Effector memory CD8-positive, alpha-beta T cell (primary cell): ENCODE data around the gene FUCA1.

Experiments
- ATAC-seq: fragments of 150-1000 bp; cut with Tn5 transposase; replicated peaks from 2 replicates; pipeline ENCODE4 v1.10.0; 2021; ENCODE audit warnings: mild to moderate bottlenecking, moderate library complexity
- DNase-seq, 3 experiments: peaks; one replicate each; pipeline ENCODE4 v3.0.0; 2021
- H3K27ac Mint-ChIP-seq, 2 donors: one replicate each; pipeline ENCODE4 v1.8.0; 2022; ENCODE audit warnings: mild to moderate bottlenecking in 2 of 2, mixed read lengths in 2 of 2, moderate library complexity in 2 of 2
- H3K27me3 Mint-ChIP-seq, 2 donors: one replicate each; pipeline ENCODE4 v1.8.0; 2022; ENCODE audit warnings: mixed read lengths in 2 of 2
- H3K36me3 Mint-ChIP-seq: one replicate; pipeline ENCODE4 v1.8.0; 2022; ENCODE audit warnings: mild to moderate bottlenecking, moderate library complexity, mixed read lengths; ENCODE audit not compliant: insufficient read depth
- H3K4me1 Mint-ChIP-seq, 2 donors: one replicate each; pipeline ENCODE4 v1.8.0; 2022; ENCODE audit warnings: low read depth in 2 of 2, mixed read lengths in 2 of 2
- H3K4me3 Mint-ChIP-seq, 2 donors: one replicate each; pipeline ENCODE4 v1.8.0; 2022; ENCODE audit warnings: mild to moderate bottlenecking in 2 of 2, mixed read lengths in 2 of 2, moderate library complexity in 2 of 2
- H3K9me3 Mint-ChIP-seq, 2 donors: one replicate each; pipeline ENCODE4 v1.8.0; 2022; ENCODE audit warnings: mixed read lengths in 2 of 2
- total RNA-seq, 9 experiments: gene quantifications; one replicate each; lab custom pipeline; 2026; lab: John Stamatoyannopoulos, UW

Gene FUCA1
- total RNA-seq: 5.4 to 21.2 (median 16.5) reads per million in 9 experiments

DNA sequence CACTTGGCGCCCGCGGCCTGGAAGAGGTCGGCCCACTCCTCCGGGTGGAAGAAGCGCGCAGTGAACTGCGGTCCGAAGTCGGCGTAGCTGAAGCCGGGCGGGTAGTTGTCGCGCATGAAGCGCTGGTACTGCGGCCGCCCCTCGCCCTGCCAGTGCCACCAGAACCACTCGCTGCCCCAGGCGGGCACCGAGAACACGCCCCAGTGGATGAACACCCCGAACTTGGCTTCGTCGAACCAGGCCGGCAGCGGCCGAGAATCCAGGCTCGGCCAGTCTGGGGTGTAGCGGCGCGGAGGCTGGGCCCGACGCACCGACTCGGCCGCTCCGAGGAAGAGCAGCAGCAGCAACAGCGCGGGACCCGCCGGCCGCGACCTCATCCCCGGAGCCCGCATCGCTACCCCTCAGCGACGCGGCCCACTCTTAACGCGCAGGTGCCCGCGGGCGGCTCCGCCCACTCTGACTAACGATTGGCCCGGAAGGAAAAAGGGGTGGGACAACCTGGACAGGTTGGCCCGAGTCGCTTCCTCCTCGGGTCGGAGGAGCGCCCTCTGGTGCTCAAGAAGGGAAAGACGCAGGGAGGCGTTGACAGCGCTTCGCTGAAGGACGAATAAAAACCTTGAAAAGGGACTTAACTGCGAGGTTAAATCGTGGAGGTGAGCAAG lies at the start of gene FUCA1:
TSS of gene FUCA1 (minus strand) at position 396 of the 662 bp plus-strand sequence. CDS start at position 392, 4 bp downstream.
- H3K27ac Mint-ChIP-seq: peak within 1 kb of the TSS; percentile 62 to 79
- no peaks in the 10 kb centered on the region for H3K9me3 Mint-ChIP-seq
- ATAC-seq (peak; percentile 98), DNase-seq (peak; percentile 94 to 95 (median 94))
- peaks cover 22 to 23% of the 10 kb centered on the region in 2 donors for H3K4me1 Mint-ChIP-seq
- peak within 1 kb of the TSS; percentile 81 to 82 for H3K4me3 Mint-ChIP-seq
- peaks cover 0 to 9% of the 10 kb centered on the region in 2 donors for H3K27me3 Mint-ChIP-seq
- peaks cover 27% of the 10 kb centered on the region for H3K36me3 Mint-ChIP-seq

DNA sequence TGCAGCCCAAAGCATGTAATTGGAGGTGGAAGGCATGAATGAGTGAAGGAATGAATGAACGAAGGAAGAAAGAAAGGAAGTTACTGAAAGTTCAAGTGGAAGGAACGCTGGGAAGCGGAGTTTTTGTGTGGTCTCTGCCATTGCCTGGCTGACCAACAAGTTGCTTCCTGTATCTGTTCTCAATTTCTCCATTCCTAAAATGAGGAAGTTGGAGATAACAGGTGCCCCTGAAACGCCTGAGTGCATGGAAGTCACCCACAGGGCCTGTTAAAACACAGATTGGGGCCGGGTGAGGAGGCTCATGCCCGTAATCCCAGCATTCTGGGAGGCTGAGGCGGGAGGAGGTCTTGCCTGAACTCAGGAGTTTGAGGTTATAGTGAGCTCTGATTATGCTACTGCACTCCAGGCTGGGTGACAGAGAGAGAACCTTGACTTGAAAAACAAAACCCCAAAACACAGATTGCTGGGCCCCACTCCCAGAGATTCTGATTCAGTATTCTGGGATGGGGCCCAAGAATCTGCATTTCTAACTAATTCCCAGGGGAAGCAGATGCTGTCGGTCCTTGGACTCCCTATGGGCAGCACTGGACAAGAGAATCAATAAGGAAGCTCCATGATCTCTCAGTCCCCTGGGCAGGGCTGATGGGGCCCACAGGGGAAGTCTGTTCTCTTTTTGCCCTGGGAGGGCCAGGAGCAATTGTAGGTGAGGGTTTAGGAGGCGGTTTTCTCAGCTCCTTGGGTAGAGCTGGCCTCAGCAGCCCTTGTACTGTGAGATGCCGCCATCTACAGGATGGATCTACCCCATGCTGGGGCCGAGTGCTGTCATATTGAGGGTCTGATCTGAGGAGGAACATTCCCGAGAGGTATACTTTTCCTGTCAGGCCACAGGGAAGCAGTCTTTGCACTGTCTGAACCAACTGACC lies 48.4 kb upstream of the FUCA1 start:
- H3K4me3 Mint-ChIP-seq: no peak overlapping the region
- peak; percentile 48 to 68 (median 51) for DNase-seq
- ATAC-seq: peak; percentile 89
- H3K9me3 Mint-ChIP-seq: no peaks in the 10 kb centered on the region
- H3K36me3 Mint-ChIP-seq: no peaks in the 10 kb centered on the region
- no peak overlapping the region for H3K27ac Mint-ChIP-seq
- H3K27me3 Mint-ChIP-seq: no peaks in the 10 kb centered on the region
- H3K4me1 Mint-ChIP-seq: peaks cover 21 to 36% of the 10 kb centered on the region in 2 donors

DNA sequence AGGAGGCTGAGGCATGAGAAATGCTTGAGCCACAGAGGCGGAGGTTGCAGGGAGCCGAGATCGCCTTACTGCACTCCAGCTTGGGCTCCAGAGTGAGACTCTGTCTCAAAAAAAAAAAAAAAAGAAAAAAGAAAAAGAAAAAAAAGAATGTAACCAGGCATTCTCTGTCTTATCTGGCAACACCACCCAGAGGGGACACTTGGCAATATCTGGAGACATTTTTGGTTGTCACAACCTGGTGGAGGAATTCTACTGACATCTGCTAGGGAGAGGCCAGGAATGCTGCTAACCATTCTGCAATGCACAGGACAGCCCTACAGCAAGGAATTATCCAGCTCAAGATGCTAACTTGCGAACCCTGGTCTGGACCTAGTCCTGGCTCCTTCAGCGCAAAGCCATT lies 47.4 kb upstream of the FUCA1 start:
- H3K4me3 Mint-ChIP-seq: no peak overlapping the region
- no peaks in the 10 kb centered on the region for H3K27me3 Mint-ChIP-seq
- no peaks in the 10 kb centered on the region for H3K9me3 Mint-ChIP-seq
- H3K4me1 Mint-ChIP-seq: peaks cover 29 to 45% of the 10 kb centered on the region in 2 donors
- no peak for ATAC-seq
- no peaks in the 10 kb centered on the region for H3K36me3 Mint-ChIP-seq
- no peak overlapping the region for H3K27ac Mint-ChIP-seq
- no peak for DNase-seq

DNA sequence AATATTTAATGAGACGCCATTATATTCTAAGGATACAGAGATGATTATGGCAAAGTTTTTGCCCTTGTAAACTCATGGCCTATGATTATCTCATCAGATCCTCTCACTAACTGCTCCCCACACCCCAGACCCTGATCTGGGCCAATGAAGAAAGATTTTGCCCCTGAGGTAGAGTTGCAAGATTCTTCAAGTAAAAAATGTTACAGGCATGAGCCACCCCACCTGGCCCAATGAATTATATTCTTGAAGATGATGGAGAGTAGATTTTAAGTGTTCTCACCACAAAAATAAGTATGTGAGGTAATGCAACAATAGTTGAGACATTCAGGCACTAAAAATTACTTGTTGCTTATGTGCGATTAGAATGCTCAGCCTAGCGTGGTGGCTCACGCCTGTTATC lies 46.8 kb upstream of the FUCA1 start:
- peak overlapping the region in 1 of 2 donors; percentile 75 for H3K27ac Mint-ChIP-seq
- peaks cover 31 to 50% of the 10 kb centered on the region in 2 donors for H3K4me1 Mint-ChIP-seq
- peak overlapping the region in 1 of 2 donors; percentile 18 for H3K4me3 Mint-ChIP-seq
- H3K27me3 Mint-ChIP-seq: no peaks in the 10 kb centered on the region
- no peaks in the 10 kb centered on the region for H3K9me3 Mint-ChIP-seq
- ATAC-seq (no peak), DNase-seq (no peak)
- no peaks in the 10 kb centered on the region for H3K36me3 Mint-ChIP-seq

DNA sequence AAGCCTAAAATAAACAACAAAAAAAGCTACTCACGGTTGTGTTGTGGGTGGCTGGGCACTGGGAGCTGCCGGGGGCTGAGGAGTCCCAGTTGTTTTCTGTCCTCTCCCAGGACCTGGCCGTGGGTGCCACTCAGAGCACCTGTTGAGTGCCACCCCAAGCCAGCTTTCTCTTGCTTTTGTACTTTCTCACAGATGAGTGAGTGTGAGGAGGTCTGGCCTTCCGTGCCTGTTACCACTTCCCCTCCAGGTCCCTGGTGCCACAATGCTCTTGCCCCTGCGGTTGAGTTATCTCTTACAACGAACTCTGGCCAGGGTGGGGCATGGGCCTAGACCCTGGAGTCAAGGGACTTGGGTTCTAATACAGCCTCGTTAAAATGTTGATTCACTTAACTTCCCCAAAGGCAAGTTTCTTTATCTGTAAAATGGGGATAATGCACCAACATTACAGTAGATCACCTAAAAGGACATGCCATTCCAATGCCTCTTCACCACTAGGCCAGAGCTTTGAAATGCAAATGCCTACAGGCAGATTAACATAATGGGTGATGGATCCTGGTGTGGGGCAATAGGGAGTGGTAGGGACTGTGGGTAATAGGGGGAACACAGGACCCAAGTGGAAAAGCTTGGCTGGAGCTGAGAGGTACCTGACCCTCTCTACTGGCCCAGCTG lies 45.3 kb upstream of the FUCA1 start, which contains the start of gene CNR2:
TSS of gene CNR2 (minus strand) at position 151 of the 669 bp plus-strand sequence. CDS start 37,745 bp downstream, outside the sequence.
- peak; percentile 55 for ATAC-seq
- Mint-ChIP-seq H3K36me3 (no peaks in the 10 kb centered on the region), H3K27me3 (peaks cover 0 to 7% of the 10 kb centered on the region in 2 donors), H3K27ac (peak within 1 kb of the TSS; percentile 87 to 92), H3K9me3 (no peaks in the 10 kb centered on the region), H3K4me1 (peaks cover 46 to 65% of the 10 kb centered on the region in 2 donors), H3K4me3 (peak within 1 kb of the TSS; percentile 79 to 84)
- peak in 1 of 3 experiments; percentile 10 for DNase-seq

DNA sequence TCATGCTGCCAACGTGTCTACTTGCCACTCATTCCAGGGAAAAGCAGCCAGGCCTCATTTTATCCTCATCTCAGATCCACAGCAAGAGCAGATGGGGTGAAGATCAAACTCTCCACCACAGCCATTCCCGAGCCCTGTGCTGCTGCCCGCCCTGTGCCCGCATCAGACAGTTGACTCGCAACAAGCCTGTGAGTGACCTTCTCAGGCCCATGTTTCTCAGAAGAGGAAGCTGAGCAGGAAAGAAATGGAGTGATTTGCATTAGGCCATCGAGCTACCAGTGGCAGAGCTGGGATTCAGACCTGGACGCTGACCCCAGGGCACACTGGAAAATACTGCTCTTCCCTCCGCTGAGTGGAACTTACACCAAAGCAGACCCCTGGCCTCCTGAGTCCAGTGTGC lies 43.8 kb upstream of the FUCA1 start:
- Mint-ChIP-seq H3K4me1 (peaks cover 45 to 63% of the 10 kb centered on the region in 2 donors), H3K27ac (peak overlapping the region; percentile 87 to 92), H3K4me3 (peak overlapping the region; percentile 79 to 84), H3K9me3 (no peaks in the 10 kb centered on the region), H3K27me3 (peaks cover 0 to 7% of the 10 kb centered on the region in 2 donors), H3K36me3 (peaks cover 3% of the 10 kb centered on the region)
- ATAC-seq (no peak), DNase-seq (no peak)

DNA sequence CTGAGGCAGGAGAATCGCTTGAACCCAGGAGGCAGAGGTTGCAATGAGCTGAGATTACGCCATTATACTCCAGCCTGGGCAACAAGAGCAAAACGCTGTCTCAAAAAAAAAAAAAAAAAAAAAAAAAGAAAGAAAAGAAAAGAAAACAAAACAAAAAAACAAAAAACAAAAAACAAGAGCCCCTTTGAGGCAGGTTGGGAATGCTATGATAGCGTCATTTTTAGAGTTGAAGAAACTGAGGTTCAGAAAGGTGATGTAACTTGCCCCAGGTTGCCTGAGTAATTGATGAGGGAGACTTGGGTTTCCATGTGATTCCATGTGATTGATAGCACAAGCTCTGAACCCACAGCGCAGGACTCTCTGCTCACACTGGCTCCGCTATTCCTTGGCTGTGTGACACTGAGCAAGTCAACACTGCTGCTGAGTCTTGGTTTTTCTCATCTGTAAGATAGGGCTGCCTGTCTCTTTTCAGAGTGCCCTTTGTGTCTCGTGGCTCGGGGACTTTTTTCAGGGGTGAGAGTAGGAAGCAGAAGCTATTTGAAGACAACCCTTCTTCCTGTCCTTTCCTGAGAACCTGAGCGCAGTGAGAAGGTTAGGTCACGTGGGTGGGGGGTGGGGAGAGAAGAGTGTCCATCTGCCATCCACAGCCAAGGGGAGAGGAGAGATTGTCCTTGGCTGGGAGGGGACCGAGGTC lies 42.6 kb upstream of the FUCA1 start:
- no peak for DNase-seq
- ATAC-seq: peak; percentile 18
- H3K36me3 Mint-ChIP-seq: peaks cover 4% of the 10 kb centered on the region
- H3K4me1 Mint-ChIP-seq: peaks cover 42 to 62% of the 10 kb centered on the region in 2 donors
- peaks cover 0 to 12% of the 10 kb centered on the region in 2 donors for H3K27me3 Mint-ChIP-seq
- no peaks in the 10 kb centered on the region for H3K9me3 Mint-ChIP-seq
- peak overlapping the region; percentile 79 to 84 for H3K4me3 Mint-ChIP-seq
- peak overlapping the region; percentile 64 to 87 for H3K27ac Mint-ChIP-seq

DNA sequence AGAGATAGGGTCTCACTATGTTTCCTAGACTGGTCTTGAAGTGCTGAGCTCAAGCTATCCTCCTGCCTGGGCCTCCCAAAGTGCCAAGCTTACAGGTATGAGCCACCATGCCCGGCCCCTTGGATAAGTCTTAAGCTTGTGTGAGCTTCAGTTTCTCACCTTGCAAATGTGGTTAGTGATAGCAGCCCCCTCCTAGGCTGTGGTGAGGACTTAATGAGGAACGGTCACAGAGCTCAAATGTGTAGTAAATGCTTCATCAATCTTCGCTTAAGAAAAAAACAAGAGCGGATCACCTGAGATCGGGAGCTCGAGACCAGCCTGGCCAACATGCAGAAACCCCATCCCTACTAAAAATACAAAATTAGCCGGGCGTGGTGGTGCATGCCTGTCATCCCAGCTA lies 42.1 kb upstream of the FUCA1 start:
- ATAC-seq (peak; percentile 38), DNase-seq (no peak)
- no peaks in the 10 kb centered on the region for H3K9me3 Mint-ChIP-seq
- H3K4me1 Mint-ChIP-seq: peaks cover 43 to 67% of the 10 kb centered on the region in 2 donors
- peaks cover 4% of the 10 kb centered on the region for H3K36me3 Mint-ChIP-seq
- H3K27me3 Mint-ChIP-seq: peaks cover 0 to 17% of the 10 kb centered on the region in 2 donors
- H3K27ac Mint-ChIP-seq: peak overlapping the region; percentile 64 to 87
- peak overlapping the region; percentile 79 to 84 for H3K4me3 Mint-ChIP-seq

DNA sequence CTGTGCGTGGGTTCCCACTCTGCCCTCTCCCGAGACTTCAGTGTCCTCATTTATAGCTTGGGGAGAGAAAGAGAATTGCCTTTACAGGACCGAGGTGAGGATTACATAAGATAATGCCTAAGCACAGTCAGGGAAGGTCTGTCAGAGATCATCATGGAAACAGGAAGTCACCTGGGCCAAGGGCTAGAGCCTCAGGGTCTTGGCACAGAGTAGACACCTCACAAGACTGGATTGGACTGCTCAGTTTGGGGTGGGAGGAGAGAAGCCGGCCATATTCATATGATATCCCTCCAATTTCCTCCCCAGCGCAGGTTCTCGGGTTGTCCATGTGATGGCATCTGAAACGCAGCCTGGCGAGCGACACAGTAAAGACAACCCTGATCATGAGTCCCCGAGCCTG lies 41.3 kb upstream of the FUCA1 start:
- Mint-ChIP-seq H3K36me3 (peaks cover 5% of the 10 kb centered on the region), H3K27ac (peak overlapping the region; percentile 64 to 87), H3K4me3 (peak overlapping the region; percentile 79 to 84), H3K9me3 (no peaks in the 10 kb centered on the region), H3K4me1 (peaks cover 47 to 68% of the 10 kb centered on the region in 2 donors), H3K27me3 (peaks cover 0 to 25% of the 10 kb centered on the region in 2 donors)
- no peak for ATAC-seq
- DNase-seq: no peak

DNA sequence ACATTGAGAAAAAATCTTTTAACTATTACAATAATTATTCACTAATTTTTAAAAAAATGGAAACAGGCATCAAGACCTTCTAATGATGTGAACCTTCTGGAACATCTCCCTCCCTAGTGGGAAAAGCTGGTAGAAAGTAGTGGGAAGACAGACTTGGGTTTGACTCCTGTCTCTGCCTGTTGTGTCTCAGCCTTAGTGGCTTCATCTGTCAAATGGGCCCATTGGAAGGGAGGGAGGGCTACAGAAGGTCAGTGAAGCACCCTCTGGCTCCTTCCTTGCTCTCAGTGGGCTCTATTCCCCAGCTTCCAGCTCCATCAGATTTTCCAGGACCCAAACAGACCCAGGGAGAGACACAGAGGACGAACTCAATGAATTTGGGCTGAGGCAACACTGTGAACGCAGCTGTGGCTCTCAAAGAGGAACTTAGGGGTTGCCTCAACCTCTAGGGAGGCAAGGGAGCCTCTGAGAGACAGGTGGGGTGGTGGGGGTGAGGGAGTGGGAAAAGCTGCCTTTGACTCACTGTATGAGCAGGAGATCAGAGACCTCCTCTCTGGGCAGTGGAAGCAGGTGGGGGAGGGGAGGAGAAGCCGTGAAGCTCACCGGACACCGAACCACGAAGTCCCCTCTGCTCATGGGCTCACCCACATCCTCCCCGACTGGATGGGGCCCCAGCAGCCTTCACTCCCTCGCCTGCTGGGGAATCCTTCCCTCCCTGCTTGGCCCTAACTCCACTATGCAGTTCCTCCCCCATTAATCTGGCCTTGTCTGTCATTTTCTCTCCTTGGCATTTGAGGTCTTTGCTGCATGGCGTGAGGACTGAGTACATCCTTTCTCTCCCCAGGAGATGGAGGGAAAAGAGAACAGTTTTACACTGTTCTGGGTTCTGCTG lies 40.6 kb upstream of the FUCA1 start:
- Mint-ChIP-seq H3K27ac (peak overlapping the region; percentile 64 to 87), H3K9me3 (no peaks in the 10 kb centered on the region), H3K27me3 (peaks cover 0 to 32% of the 10 kb centered on the region in 2 donors), H3K4me3 (peak overlapping the region; percentile 79 to 84), H3K4me1 (peaks cover 48 to 73% of the 10 kb centered on the region in 2 donors), H3K36me3 (peaks cover 9% of the 10 kb centered on the region)
- peak in 2 of 3 experiments; percentile 12 to 30 for DNase-seq
- peak; percentile 58 for ATAC-seq

DNA sequence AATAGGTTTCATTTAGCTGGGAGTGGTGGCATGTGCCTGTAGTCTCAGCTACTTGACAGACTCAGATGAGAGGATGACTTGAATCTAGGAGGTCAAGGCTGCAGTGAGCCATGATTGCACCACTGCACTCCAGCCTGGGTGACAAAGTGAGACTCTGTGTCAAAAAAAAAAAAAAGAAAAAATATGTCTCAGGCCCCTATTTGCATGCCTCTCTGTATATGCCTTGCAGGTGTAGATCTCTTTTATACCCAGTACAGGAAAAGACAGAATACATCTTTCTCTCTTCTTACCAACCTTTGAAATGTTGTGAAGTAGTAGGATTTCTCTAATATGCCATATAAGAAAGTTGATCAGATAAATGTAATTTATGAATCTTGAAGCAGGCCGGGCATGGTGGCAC lies 38.6 kb upstream of the FUCA1 start:
- Mint-ChIP-seq H3K4me3 (no peak overlapping the region), H3K9me3 (no peaks in the 10 kb centered on the region), H3K27me3 (peaks cover 0 to 41% of the 10 kb centered on the region in 2 donors), H3K4me1 (peaks cover 33 to 57% of the 10 kb centered on the region in 2 donors), H3K36me3 (peaks cover 14% of the 10 kb centered on the region), H3K27ac (no peak overlapping the region)
- DNase-seq (no peak), ATAC-seq (no peak)
